GM18873 (cell line): ENCODE results near the gene CHST11.

Experiments
- ATAC-seq: cut with Tn5 transposase; IDR thresholded peaks from one replicate; pipeline ENCODE4 v1.9.1; 2021; ENCODE audit warnings: mild to moderate bottlenecking, moderate library complexity, moderate number of reproducible peaks; ENCODE audit not compliant: unreplicated experiment, low FRiP score

The CHST11 gene

DNA sequence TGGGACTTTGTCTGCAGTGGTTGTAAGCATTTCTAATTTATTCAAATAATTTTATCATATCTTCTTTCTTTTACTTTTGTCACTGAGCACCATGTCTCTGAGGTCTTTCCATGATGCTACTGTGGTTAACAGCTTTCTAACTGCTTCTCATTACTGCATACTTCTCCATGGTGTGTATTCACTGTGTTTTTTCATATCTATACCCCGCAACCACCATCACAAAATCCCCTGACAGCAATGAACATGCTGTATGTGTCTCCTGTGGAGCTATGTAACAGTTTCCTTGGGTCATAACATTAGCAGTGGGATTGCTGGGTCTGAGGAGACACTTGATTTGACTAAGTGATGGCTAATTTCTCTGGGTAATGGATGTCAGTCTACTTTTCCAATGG, 29.2 kb upstream of the CHST11 start:
- no peak for ATAC-seq

- ATAC-seq: no peak
These were observed 23.7 kb upstream of the CHST11 start for GRCh38 chr12:104433061-104433460.

GRCh38 chr12:104434129-104434528, 22.6 kb upstream of the CHST11 start:
- no peak for ATAC-seq

GRCh38 chr12:104435175-104435574, 21.6 kb upstream of the CHST11 start:
- ATAC-seq: no peak

GRCh38 chr12:104435765-104436164, 21.0 kb upstream of the CHST11 start:
- no peak for ATAC-seq

GRCh38 chr12:104436790-104437189, 20.0 kb upstream of the CHST11 start:
- no peak for ATAC-seq

GRCh38 chr12:104438134-104438533, 18.6 kb upstream of the CHST11 start:
- no peak for ATAC-seq

- no peak for ATAC-seq
These were observed 17.6 kb upstream of the CHST11 start for GRCh38 chr12:104439137-104439536.

- no peak for ATAC-seq
These were observed 13.7 kb upstream of the CHST11 start for GRCh38 chr12:104443008-104443407.

DNA sequence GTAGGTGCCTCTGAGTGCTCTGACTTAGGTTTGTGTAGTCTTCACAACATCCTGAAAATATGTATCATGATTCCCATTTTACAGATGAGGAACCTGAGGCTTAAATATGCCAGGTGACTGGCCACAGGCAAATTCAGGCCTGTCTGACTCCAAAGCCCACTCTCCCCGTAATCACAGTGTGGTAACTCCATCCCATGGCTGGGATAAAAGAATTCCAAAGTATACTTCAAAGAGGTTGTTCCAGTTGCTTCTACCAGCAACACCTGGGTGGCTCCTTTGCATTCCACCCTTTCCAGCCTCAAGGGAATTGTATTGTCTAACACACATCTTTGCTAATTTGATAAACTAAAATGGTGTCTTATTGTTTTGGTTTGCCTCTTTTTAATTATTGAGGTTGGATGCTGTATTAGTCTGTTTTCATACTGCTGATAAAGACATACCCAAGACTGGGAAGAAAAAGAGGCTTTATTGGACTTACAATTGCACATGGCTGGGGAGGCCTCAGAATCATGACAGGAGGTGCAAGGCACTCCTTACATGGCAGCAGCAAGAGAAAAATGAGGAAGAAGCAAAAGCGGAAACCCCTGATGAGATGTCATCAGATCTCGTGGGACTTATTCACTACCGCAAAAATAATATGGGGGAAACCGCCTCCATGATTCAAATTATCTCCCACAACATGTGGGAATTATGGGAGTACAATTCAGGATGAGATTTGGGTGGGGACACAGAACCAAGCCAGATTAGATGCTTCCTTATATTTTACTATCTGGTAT, 9.9 kb upstream of the CHST11 start:
- no peak for ATAC-seq

GRCh38 chr12:104448031-104448430, 8.7 kb upstream of the CHST11 start:
- no peak for ATAC-seq

DNA sequence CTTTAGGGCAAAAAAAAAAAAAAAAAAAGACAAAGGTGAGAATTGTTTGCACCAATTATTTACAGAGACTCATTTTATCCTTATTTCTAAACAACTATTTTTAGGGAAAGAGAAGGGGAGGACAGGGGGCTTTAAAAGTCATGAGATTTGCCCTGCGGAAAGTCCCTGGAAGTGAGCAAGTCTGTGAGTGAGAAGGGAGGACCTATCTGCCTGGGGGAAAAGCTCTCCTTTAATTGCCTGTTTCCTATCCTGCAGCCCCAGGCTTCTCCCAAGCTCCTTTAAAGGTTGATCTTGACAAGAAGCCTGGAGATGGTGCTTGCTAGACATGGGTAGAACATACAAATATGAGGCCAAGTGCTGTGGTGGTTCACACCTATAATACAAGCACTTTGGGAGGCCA, 8.3 kb upstream of the CHST11 start:
- ATAC-seq: no peak

DNA sequence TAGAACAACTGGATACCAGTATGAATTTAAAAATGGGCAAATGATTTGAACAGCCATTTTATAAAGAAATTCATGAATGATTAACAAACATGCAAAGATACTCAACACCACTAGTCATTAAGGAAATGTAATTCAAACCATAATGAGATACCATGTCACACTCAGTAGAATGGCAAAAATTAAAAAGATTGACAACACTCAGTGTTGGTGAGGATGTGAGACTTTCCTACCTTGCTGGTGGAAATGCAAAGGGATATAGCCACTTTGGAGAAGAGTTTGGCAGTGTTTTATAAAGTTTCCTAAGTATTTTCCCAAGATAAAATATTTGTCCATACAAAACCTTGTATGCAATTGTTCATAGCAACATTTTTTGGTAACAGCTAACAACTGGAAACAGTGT, 6.0 kb upstream of the CHST11 start:
- ATAC-seq: no peak

GRCh38 chr12:104452087-104452486, 4.7 kb upstream of the CHST11 start:
- ATAC-seq: no peak

GRCh38 chr12:104453133-104453532, 3.6 kb upstream of the CHST11 start:
- ATAC-seq: no peak

DNA sequence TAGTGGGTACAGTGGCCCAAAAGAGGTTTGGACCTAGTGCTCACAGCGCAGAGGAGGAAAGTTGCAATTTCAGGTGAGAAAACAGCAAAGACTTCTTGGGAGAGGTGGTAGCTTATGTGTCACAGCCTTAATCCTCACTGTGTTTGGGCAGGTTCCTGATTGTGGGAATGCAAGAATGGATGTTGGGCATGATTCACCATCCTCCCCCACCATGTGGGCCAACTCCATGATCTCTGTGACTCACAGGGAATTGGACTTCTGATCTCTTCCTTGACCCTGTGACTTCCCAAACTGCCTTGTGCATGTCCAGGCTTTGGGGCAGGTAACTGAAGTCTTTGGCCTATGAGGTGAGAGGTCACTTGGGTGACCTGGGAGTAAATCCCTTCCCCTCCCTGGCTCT, 1.8 kb upstream of the CHST11 start:
- ATAC-seq: no peak

- no peak for ATAC-seq
These were observed 951 bp upstream of the CHST11 start for GRCh38 chr12:104455578-104456416.

DNA sequence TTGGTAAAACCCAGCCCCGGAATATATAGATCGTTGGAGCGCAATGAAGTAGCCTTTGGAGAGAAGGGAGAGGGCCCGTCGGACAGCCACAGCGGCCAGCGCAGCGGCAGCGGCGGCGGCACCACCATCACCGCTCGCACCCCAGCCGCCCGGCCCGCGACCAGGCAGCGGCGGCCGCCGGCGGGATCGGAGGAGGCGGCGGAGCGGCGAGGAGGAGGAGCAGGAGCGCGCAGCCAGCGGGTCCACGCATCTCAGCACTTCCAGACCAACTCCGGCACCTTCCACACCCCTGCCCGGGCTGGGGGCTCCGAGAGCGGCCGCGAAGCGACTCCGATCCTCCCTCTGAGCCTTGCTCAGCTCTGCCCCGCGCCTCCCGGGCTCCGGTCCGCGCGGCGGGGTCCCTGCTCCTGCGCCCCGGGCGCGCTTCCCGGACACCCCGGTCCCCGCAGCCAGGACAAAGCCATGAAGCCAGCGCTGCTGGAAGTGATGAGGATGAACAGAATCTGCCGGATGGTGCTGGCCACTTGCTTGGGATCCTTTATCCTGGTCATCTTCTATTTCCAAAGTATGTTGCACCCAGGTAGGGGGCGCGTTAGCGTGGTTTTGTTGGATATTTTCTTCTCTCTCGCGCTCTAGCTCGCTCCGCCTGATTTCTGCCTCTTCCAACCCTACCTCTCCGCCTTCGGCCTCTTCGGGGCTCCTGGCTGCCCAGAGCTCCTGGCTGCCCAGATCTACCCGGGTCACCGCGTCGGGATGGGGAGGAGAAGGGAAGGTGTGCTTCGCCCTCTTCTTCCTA, 400 bp downstream of the CHST11 start:
- peak; percentile 20 for ATAC-seq

- ATAC-seq: no peak
These were observed 1.3 kb downstream of the CHST11 start for GRCh38 chr12:104457746-104458693.
